K562 (cell line): ENCODE measurements around the gene TSHB. TPM values are rescaled to one million over a fixed set of nuclear protein-coding genes. Genes with fewer than 3 reads are reported as not detected.
A peak's percentile ranks its signal among the peaks of the same experiment; 100 is the strongest.

Experiments used
- ATAC-seq: fragments of 200-7000 bp; cut with Tn5 transposase; 3 replicates; pipeline ENCODE4 v1.9.1; 2020; ENCODE audit warnings: moderate library complexity
- BruUV-seq: library from RNA; stranded (reverse); fragments of 400-500 nt; replicated peaks from 2 replicates; lab custom pipeline; 2021; lab: Mats Ljungman, UMichigan
- CTCF ChIA-PET: fragments of 300-600 bp; formaldehyde crosslinking; extraction: SDS; loops from one replicate; lab custom pipeline; 2021; ENCODE audit warnings: low intra/inter-chr PET ratio; lab: Yijun Ruan, JAX
- POLR2A ChIA-PET: fragments of 300-600, 350-650 bp; sonication (Branson Sonifier 250); formaldehyde crosslinking; extraction: SDS; loops from one replicate; lab custom pipeline; 2021; ENCODE audit warnings: antibody characterized with exemption, inconsistent platforms; lab: Yijun Ruan, JAX
- DNase-seq, 4 experiments: peaks; one replicate each; pipeline versions ENCODE4 v3.0.0 to v3.0.0-alpha.2; 2011 to 2018; ENCODE audit warnings: low spot score in 3 of 4, mixed read lengths in 3 of 4; ENCODE audit errors: extremely low read depth in 1 of 4
- FAIRE-seq: peaks from 2 replicates; lab custom pipeline; 2011; peaks lifted over from hg19 to GRCh38; lab: Jason Lieb, UNC
- H2AFZ ChIP-seq: 2 replicates; pipeline ENCODE4 v1.6.0; 2011; ENCODE audit warnings: low read depth, low read length, control low read depth, inconsistent platforms
- H3K27ac ChIP-seq: fragments of 200-600 bp; 3 replicates; pipeline ENCODE4 v1.8.0; 2011; ENCODE audit warnings: low read depth, mild to moderate bottlenecking, control low read depth, inconsistent platforms, low read length, moderate library complexity, mixed read lengths; ENCODE audit errors: extremely low read depth
- H3K27me3 ChIP-seq, 2 experiments: fragments of 300-600 bp in 1 of 2; 2 replicates in 1 of 2; 3 replicates in 1 of 2; pipeline versions ENCODE4 v1.6.0 to v1.8.0; 2011; ENCODE audit warnings: inconsistent platforms in 2 of 2, low read length in 2 of 2, mild to moderate bottlenecking in 1 of 2, mixed read lengths in 1 of 2, moderate library complexity in 1 of 2; ENCODE audit not compliant: control insufficient read depth in 2 of 2, insufficient read depth in 2 of 2
- H3K36me3 ChIP-seq: fragments of 300-600 bp; 3 replicates; pipeline ENCODE4 v1.8.0; 2011; ENCODE audit warnings: mild to moderate bottlenecking, low read length, inconsistent platforms; ENCODE audit not compliant: control insufficient read depth, insufficient read depth
- H3K4me1 ChIP-seq, 2 experiments: fragments of 200-600 bp in 1 of 2; replicated peaks in 1 of 2; 2 replicates in 1 of 2; 3 replicates in 1 of 2; pipeline versions ENCODE4 v1.5.1 to v1.8.0; 2011; ENCODE audit warnings: inconsistent platforms in 2 of 2, low read length in 2 of 2, mild to moderate bottlenecking in 1 of 2, mixed read lengths in 1 of 2, moderate library complexity in 1 of 2; ENCODE audit not compliant: control insufficient read depth in 2 of 2, insufficient read depth in 2 of 2
- H3K4me2 ChIP-seq: 2 replicates; pipeline ENCODE4 v1.6.1; 2011; ENCODE audit warnings: low read length, control low read depth, inconsistent platforms, mixed read lengths; ENCODE audit not compliant: insufficient read depth
- H3K4me3 ChIP-seq: fragments of 200-600 bp; sonication (generic), shearing (Covaris generic); 2 replicates; pipeline ENCODE4 v1.5.1; 2016; ENCODE audit warnings: control low read depth, inconsistent platforms
- H3K79me2 ChIP-seq: fragments of 200-600 bp; 3 replicates; pipeline ENCODE4 v1.8.0; 2011; ENCODE audit warnings: low read length, inconsistent platforms; ENCODE audit not compliant: control insufficient read depth, insufficient read depth
- H3K9ac ChIP-seq, 2 experiments: 2 replicates each; pipeline versions ENCODE4 v1.6.0 to v1.6.1; 2011; ENCODE audit warnings: low read depth in 2 of 2, low read length in 2 of 2, control low read depth in 1 of 2, inconsistent platforms in 1 of 2, mild to moderate bottlenecking in 1 of 2, mixed read lengths in 1 of 2; ENCODE audit not compliant: insufficient read depth in 1 of 2
- H3K9me1 ChIP-seq: one replicate; pipeline ENCODE4 v1.6.0; 2011; ENCODE audit warnings: inconsistent platforms, mild to moderate bottlenecking, low read length, moderate library complexity; ENCODE audit not compliant: control insufficient read depth, insufficient read depth
- H3K9me3 ChIP-seq: replicated peaks from 2 replicates; pipeline ENCODE4 v1.5.1; 2011; ENCODE audit warnings: low read depth, low read length, inconsistent platforms; ENCODE audit not compliant: control insufficient read depth, insufficient read depth
- H4K20me1 ChIP-seq: replicated peaks from 2 replicates; pipeline ENCODE4 v1.6.1; 2011; ENCODE audit warnings: low read length, inconsistent platforms, mixed read lengths; ENCODE audit not compliant: control insufficient read depth, insufficient read depth
- CEBPB ChIP-seq: fragments of 450-650 bp; IDR thresholded peaks from 2 replicates; pipeline ENCODE4 v1.6.1; 2016; ENCODE audit warnings: missing genetic modification characterization, missing compliant biosample characterization
- EWSR1 ChIP-seq: fragments of 450-650 bp; IDR thresholded peaks from 2 replicates; pipeline ENCODE4 v1.6.1; 2018; ENCODE audit warnings: borderline replicate concordance, mild to moderate bottlenecking, low read depth, moderate library complexity; ENCODE audit not compliant: partially characterized antibody
- EZH2 ChIP-seq: IDR thresholded peaks from 2 replicates; pipeline ENCODE4 v1.6.1; 2012; ENCODE audit warnings: low read depth, mild to moderate bottlenecking, inconsistent platforms, low read length, borderline replicate concordance
- GABPB2 ChIP-seq: fragments of 250-450 bp; sonication (Bioruptor Pico); conservative IDR thresholded peaks from 2 replicates; pipeline ENCODE4 v1.5.1; 2021; ENCODE audit warnings: mild to moderate bottlenecking
- HMGXB4 ChIP-seq: sonication (generic); formaldehyde crosslinking; IDR thresholded peaks from 2 replicates; pipeline ENCODE4 v1.8.1; 2023; ENCODE audit warnings: mild to moderate bottlenecking, missing genetic modification reagents
- MAZ ChIP-seq, 2 experiments: fragments of 450-650 bp in 1 of 2; sonication (generic) in 1 of 2; formaldehyde crosslinking; IDR thresholded peaks in 1 of 2; conservative IDR thresholded peaks in 1 of 2; 2 replicates each; pipeline versions ENCODE4 v1.4.0 to v1.5.0; 2020; ENCODE audit warnings: mild to moderate bottlenecking in 1 of 2, missing genetic modification reagents in 1 of 2
- POLR2A ChIP-seq: fragments of 450-650 bp; conservative IDR thresholded peaks from 2 replicates; pipeline ENCODE4 v1.6.1; 2016
- RAD21 ChIP-seq, 2 experiments: fragments of 250-450 bp in 1 of 2; fragments of 450-650 bp in 1 of 2; sonication (Bioruptor Pico) in 1 of 2; formaldehyde crosslinking in 1 of 2; IDR thresholded peaks in 1 of 2; conservative IDR thresholded peaks in 1 of 2; 2 replicates each; pipeline versions ENCODE4 v1.4.0 to v1.8.0; 2020 to 2022; ENCODE audit warnings: mild to moderate bottlenecking in 2 of 2, moderate library complexity in 1 of 2
- TARDBP ChIP-seq: fragments of 450-650 bp; IDR thresholded peaks from 2 replicates; pipeline ENCODE4 v1.6.1; 2016
- ZNF282 ChIP-seq: sonication (generic); formaldehyde crosslinking; IDR thresholded peaks from 2 replicates; pipeline ENCODE4 v1.8.1; 2023; ENCODE audit warnings: missing genetic modification reagents
- WGBS: fragments of 100-300 bp; shearing (Covaris generic); methylation state at CpG from one replicate; pipeline ENCODE4 v1.1.6; 2016; ENCODE audit warnings: low coverage, mixed read lengths; ENCODE audit not compliant: insufficient coverage; ENCODE audit errors: missing lambda C conversion rate; 5-methylcytosine and 5-hydroxymethylcytosine counted together
- in situ Hi-C: fragments of 300-500 bp; cut with MboI; formaldehyde crosslinking; loops from 4 replicates; pipeline ENCODE4 v1.15.0; 2018; ENCODE audit warnings: inconsistent platforms, mixed read lengths
- intact Hi-C: fragments of 100-400 bp; cut with micrococcal nuclease; formaldehyde crosslinking; loops from 2 replicates; pipeline ENCODE4 v1.14.2; 2022
- polyA plus RNA-seq, 8 experiments: library from polyadenylated mRNA; depleted of rRNA in 4 of 8; stranded (reverse) in 5 of 8; unstranded in 3 of 8; fragments of >200 nt; fragmentation: Nextera tagmentation in 2 of 8; fragmentation: Illumina TruSeq in 1 of 8; extraction: Ambion mirVana in 2 of 8; extraction: Trizol in 1 of 8; gene quantifications; 2 replicates each; pipeline versions ENCODE4 v1.2.1 to v1.2.3, GENCODE V29; 2011 to 2014; ENCODE audit warnings: inconsistent platforms in 1 of 8, missing spikeins in 1 of 8
- total RNA-seq, 7 experiments: library from RNA; depleted of rRNA in 6 of 7; stranded (reverse); fragments of >200 nt in 6 of 7; fragmentation: Illumina TruSeq in 2 of 7; extraction: Trizol in 2 of 7; gene quantifications; 2 replicates each; pipeline versions ENCODE4 v1.2.1 to v1.2.3, GENCODE V29; 2011 to 2021; ENCODE audit warnings: low replicate concordance in 1 of 7
- TF ChIP-seq, protein P1 (sequence below), 3 experiments: IDR thresholded peaks in 2 of 3; conservative IDR thresholded peaks in 1 of 3; 2 replicates each; pipeline ENCODE4 v1.5.1; 2011 to 2012; ENCODE audit warnings: low read length in 3 of 3, mild to moderate bottlenecking in 3 of 3, control low read depth in 2 of 3, improper control_type of control experiment in 1 of 3, inconsistent platforms in 1 of 3, low read depth in 1 of 3, mixed read lengths in 1 of 3, moderate library complexity in 1 of 3; ENCODE audit not compliant: insufficient read depth in 2 of 3

Gene TSHB
- total and polyA plus RNA-seq, 9 of the 15 experiments (the other 6 are each of a cell fraction or from before 2014, with no cell fraction given): not detected

DNA sequence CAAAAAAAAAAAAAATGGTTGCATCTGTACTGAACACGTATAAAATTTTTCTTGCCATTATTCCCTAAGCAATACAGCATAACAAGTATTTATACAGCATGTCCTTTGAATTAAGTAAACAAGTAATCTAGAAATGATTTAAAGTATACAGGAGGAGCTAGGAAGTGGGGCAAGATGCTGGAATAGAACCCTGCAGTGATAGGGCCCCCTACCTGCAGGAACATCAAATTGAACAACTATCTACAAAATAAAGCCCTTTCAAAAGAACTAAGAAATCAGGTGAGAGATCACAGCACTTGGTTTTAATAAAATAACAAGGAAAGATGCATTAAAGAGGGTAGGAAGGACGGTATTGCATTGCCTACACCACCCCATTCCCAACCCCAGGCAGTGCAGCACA lies 10.9 kb downstream of the TSHB start:
- BruUV-seq: no TSS peak
- Histone ChIP-seq H4K20me1 (no peaks in the 10 kb centered on the region), H3K4me2 (no peak overlapping the region), H2AFZ (no peak overlapping the region), H3K27me3 (no peaks in the 10 kb centered on the region), H3K9me1 (no peaks in the 10 kb centered on the region), H3K79me2 (no peaks in the 10 kb centered on the region), H3K4me1 (no peaks in the 10 kb centered on the region), H3K4me3 (no peak overlapping the region), H3K9ac (no peak overlapping the region), H3K36me3 (no peaks in the 10 kb centered on the region), H3K9me3 (no peaks in the 10 kb centered on the region)
- 2% methylated on average over 2 of the region's 2 CpGs for WGBS
- ChIA-PET CTCF (interaction anchor here (0.7 to 1.2 kb wide), 2 partner anchors 20 to 61 kb away, joined by 3 to 5 read pairs; no protein-coding TSS in a partner anchor), POLR2A (no interaction called here)
- DNase-seq: peak in 1 of 4 experiments; percentile 7
- FAIRE-seq: no peak
- intact Hi-C loops (no loop called here), in situ Hi-C loops (no loop called here)
- no peak for ATAC-seq
- TF ChIP-seq EZH2: no peak
- TF ChIP-seq, protein P1, sequence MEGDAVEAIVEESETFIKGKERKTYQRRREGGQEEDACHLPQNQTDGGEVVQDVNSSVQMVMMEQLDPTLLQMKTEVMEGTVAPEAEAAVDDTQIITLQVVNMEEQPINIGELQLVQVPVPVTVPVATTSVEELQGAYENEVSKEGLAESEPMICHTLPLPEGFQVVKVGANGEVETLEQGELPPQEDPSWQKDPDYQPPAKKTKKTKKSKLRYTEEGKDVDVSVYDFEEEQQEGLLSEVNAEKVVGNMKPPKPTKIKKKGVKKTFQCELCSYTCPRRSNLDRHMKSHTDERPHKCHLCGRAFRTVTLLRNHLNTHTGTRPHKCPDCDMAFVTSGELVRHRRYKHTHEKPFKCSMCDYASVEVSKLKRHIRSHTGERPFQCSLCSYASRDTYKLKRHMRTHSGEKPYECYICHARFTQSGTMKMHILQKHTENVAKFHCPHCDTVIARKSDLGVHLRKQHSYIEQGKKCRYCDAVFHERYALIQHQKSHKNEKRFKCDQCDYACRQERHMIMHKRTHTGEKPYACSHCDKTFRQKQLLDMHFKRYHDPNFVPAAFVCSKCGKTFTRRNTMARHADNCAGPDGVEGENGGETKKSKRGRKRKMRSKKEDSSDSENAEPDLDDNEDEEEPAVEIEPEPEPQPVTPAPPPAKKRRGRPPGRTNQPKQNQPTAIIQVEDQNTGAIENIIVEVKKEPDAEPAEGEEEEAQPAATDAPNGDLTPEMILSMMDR (IDR thresholded peaks at IDR 0.05 in 2 of 3, conservative IDR thresholded peaks at IDR 0.05 in 1 of 3; ENCODE audit: insufficient read depth in 2 of 3, low read depth in 1 of 3, low read length in 3 of 3): peak in 1 of 3 experiments; percentile 25; a peak in 2 of 6 replicates
- TF ChIP-seq, all 486 proteins: peak for 1
- no peak overlapping the region for H3K27ac ChIP-seq

- H3K79me2 ChIP-seq: no peaks in the 10 kb centered on the region
- no peaks in the 10 kb centered on the region for H3K36me3 ChIP-seq
- H3K27ac ChIP-seq: no peak overlapping the region
- CTCF ChIA-PET: interaction anchor here (1.2 kb wide), 1 partner anchor 62 kb away, joined by 5 read pairs; no protein-coding TSS in a partner anchor
- ATAC-seq: no peak
- no peak for DNase-seq
- FAIRE-seq: no peak
- H3K4me1 ChIP-seq: no peaks in the 10 kb centered on the region
- no peaks in the 10 kb centered on the region for H3K27me3 ChIP-seq
- no peaks in the 10 kb centered on the region for H3K9me1 ChIP-seq
- H2AFZ ChIP-seq: no peak overlapping the region
- POLR2A ChIA-PET: no interaction called here
- H3K9me3 ChIP-seq: no peaks in the 10 kb centered on the region
- no peaks in the 10 kb centered on the region for H4K20me1 ChIP-seq
- H3K9ac ChIP-seq: no peak overlapping the region
- no peak overlapping the region for H3K4me3 ChIP-seq
- H3K4me2 ChIP-seq: no peak overlapping the region
- intact Hi-C loops: no loop called here
- in situ Hi-C loops: no loop called here
- no TSS peak for BruUV-seq
- peak in 1 of 2 experiments; percentile 41; a peak in 2 of 4 replicates for TF ChIP-seq RAD21 (CRISPR knock-in tag; conservative IDR thresholded peaks at IDR 0.05 in 1 of 2, IDR thresholded peaks at IDR 0.05 in 1 of 2)
- no peak for TF ChIP-seq TARDBP
- no peak for TF ChIP-seq ZNF282 (CRISPR knock-in tag)
- no peak for TF ChIP-seq EWSR1
- no peak for TF ChIP-seq POLR2A
- no peak for TF ChIP-seq CEBPB
- no peak for TF ChIP-seq GABPB2 (CRISPR knock-in tag)
- no peak for TF ChIP-seq MAZ (CRISPR knock-in tag; conservative IDR thresholded peaks at IDR 0.05 in 1 of 2, IDR thresholded peaks at IDR 0.05 in 1 of 2)
- TF ChIP-seq HMGXB4 (CRISPR knock-in tag): no peak
Measured at GRCh38 chr1:115041654-115042053, 12.0 kb downstream of the TSHB start.
